GM18511 (cell line): Measurements from ENCODE around the gene TRIP12.
"Not testable (repeated sequence)": the region's sequence is repeated elsewhere in the genome, so short reads cannot be mapped to it uniquely, and the experiment has no call there.

Experiments used
- ATAC-seq: cut with Tn5 transposase; IDR thresholded peaks from one replicate; pipeline ENCODE4 v1.9.1; 2021; ENCODE audit warnings: mild to moderate bottlenecking, moderate library complexity; ENCODE audit not compliant: unreplicated experiment

The TRIP12 gene

DNA sequence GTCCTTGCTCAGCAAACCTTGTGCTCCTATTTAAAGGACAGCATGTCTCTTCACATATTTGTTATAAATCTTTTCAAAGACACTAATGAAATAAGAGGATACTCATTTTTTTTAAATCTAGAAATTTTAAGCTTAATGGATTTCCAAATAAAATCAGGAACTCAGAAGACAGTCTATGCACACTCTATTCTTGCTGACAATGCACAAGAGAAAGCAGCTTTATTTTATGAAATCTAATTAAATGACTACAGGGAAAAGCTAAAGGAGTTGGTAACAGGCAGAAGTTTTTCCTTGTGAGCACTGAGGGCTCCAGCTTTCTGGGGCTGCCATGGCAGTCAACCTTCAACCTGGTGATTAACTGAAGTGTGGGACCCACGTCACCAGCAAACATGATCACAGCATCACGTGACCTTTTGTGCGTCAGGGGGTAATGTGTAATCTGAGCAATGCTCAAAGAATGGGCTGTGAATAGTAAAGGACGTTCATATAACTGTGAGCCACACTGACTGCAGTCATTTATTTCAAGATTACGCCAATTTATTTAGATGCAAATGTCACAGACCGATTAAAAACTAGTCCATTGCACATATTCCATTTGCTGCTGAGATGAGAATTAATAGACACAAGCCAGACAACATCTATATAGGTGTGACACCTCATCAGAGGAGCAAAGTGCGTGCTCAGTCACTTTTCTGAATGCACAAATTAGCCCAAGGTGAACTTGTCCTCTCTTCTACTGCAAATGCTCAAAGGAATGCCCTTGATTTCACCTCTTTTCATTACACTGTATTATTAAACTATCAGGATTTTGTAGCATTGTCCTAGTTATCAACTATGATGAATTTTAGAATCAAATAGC lies 195.9 kb downstream of the TRIP12 start:
- ATAC-seq, result no peak

DNA sequence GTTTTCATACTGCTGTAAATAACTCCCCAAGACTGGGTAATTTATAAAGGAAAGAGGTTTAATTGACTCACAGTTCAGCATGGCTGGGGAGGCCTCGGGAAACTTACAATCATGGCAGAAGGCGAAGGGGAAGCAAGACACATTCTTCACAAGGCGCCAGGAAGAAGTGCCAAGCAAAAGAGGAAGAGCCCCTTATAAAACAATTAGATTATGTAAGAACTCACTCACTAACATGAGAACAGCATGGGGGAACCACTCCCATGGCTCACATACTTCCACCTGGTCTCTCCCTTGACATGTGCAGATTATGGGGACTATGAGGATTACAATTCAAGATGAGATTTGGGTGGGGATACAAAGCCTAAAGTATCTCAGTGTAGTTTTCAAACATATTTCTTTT lies 198.6 kb downstream of the TRIP12 start:
- ATAC-seq, result not testable (repeated sequence)

DNA sequence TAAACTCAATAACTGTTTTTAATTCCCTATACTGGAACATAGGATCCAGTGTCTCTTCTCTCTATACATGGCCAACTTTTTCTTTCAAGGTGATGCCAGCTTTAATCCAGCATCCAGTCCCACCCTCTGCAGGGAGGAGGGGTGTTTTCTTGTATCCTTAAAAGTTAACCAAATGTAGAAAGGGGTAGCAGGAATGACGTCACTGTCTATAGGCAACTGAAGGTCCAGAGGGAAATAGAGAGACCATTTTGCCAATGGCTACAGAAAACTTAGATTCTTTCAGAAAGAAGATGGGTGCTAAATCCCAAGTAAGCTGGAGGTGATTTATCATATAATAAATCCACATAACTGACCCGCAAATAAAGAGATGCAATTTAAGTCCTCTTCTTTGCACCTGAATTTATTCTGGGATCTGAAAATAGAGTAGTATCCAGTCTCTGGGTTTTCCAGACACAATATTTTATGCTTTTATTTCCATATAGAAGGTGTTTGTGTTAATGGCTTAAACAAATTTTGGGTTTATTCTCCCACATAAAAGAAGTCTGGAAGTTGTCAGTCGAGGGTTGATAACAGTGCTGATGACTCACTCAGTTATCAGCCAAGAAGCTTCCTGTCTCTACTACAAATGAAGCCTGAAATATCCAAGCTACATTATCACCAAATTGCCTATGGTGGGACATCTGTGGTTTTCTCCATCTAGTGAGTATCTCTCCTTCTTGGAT lies 201.7 kb downstream of the TRIP12 start:
- no peak for ATAC-seq

DNA sequence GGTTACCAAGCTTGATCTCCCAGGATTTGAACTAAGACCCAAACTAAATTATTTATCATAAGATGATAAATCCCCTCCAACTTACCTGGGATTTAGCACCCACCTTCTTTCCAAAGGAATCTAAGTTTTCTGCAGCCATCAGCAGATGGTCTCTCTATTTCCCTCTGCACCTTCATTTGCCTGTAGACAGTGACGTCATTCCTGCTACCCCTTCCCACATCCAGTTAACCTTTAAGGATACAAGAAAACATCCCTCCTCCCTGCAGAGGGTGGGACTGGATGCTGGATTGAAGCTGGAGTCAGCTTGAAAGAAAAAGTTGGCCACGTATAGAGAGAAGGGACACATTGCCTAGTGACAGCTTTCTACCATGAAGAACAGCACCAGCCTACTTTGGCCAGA lies 203.8 kb downstream of the TRIP12 start:
- no peak for ATAC-seq

DNA sequence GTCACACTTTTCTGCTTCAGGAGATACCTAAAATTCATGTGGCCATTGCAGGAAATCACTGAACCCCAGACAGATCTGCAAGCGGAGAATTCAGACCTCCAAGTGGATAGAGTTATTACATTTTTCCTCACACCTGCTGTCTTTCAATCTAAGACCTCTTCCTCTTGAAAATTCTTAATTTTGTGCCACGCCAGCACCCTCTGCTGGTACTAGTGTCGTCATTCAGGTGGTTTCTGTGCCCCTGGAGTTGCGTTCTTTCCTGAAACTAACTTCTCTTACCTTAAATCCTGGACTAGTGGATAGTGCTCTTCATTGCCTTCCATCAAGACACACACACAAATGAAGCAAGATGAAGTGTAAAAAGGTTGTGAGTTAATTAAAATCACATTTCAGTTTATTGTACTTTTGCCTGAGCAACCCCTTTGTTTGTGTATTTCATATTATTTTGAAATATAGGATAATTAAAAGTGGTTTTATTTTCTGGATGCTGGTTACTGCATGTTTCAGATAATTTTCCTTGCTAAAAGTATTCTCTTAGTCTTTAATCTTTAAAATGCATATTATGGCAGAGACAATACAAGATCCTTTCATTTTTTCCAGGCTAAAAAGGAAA lies 205.8 kb downstream of the TRIP12 start:
- ATAC-seq, result no peak

DNA sequence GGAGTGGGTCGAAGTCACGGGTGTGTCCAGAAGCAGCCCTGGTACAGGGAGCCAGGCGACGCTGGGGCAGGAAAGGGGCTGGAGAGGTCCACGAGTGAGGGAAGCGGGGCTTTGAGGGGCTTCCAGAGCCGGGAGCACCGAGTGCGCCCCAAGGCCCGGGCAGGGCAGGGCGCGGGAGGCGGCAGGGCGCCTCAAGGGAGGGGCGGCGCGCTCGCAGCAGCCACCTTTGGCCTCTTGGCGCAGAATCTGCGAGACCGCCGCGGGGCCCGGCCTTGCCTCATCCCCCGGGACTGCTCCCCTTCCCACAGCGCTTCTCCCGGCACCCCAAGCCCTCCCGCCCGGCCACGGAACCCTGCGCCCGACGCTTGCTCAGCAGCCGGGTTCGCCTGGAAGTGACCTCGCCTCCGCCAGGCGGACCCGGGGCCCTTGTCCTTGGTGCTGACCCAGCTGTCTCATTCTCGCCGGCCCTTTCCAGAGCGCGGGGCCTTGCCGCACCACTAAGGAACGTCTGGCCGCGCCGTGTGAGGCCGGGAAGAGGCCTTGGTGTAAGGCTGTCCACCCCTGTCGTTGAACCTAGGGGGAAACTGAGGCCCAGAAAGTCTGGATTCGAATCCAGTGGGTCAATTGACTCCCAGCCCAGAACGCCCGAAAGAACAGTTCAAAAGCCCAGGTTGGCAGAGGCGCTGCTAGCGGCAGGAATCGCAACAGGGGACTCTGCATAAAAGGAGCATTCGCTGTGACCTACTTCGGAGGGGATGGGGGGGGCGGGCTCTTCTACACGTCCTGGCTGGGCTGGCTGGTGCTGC lies 206.9 kb downstream of the TRIP12 start:
- ATAC-seq, result peak; percentile 29

DNA sequence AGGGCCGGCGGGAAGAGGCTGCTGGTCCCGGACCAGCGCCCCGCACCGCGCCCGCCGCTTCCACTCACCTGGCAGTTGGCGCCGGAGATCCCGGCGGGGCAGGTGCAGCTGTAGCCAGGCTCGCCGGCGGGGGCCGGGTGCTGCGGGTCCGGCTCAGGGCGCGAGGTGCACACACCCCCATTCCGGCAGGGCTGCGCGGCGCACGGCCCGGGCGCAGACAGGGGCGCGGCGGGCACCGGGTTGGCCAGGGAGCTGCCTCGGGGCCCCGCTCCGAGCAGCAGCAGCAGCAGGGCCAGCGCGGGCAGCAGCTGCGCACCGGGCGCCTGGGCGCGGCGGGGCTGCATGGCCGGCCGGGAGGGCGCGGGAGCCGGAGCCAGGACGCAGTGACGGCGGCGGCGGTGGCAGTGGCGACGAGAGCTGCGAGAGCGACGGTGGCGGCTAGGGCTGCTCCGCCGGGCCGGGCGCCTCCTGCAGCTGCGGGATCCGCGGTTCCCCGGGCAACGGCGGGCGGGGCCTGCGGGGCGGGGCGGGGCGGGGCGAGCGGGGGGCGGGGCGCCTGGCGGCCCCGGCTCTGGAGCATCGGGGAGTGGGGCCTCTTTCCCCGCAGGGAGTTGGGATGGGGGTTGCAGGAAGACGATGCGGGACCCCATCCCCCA lies 207.6 kb downstream of the TRIP12 start, which contains the start of gene DNER:
DNER (minus strand) TSS at position 476 of the 656 bp plus-strand sequence; CDS start at position 344, 132 bp downstream.
- ATAC-seq, result peak; percentile 81
